Calu3 (cell line): Measurements from ENCODE around the gene GJA1. TPM values are rescaled to one million over a fixed set of nuclear protein-coding genes. Genes with fewer than 3 reads are reported as not detected.
"Not testable (repeated sequence)": the region's sequence is repeated elsewhere in the genome, so short reads cannot be mapped to it uniquely, and the experiment has no call there.

Experiments used
- BruUV-seq: library from RNA; stranded (reverse); fragments of 400-500 nt; replicated peaks from 2 replicates; lab custom pipeline; 2021; lab: Mats Ljungman, UMichigan
- CTCF ChIA-PET: fragments of 300-600 bp; sonication (Branson Sonifier 250); formaldehyde crosslinking; loops from one replicate; lab custom pipeline; 2022; ENCODE audit warnings: antibody characterized with exemption; lab: Charles Lee
- DNase-seq: peaks from one replicate; pipeline ENCODE4 v3.0.0; 2022
- H3K27ac Mint-ChIP-seq: one replicate; pipeline ENCODE4 v1.8.0; 2022; ENCODE audit warnings: mixed read lengths; ENCODE audit not compliant: unreplicated experiment
- H3K27me3 Mint-ChIP-seq: one replicate; pipeline ENCODE4 v1.8.0; 2022; ENCODE audit warnings: mixed read lengths; ENCODE audit not compliant: unreplicated experiment
- H3K36me3 Mint-ChIP-seq: one replicate; pipeline ENCODE4 v1.8.0; 2022; ENCODE audit warnings: mild to moderate bottlenecking, moderate library complexity, mixed read lengths; ENCODE audit not compliant: insufficient read depth, unreplicated experiment
- H3K4me1 Mint-ChIP-seq: one replicate; pipeline ENCODE4 v1.8.0; 2022; ENCODE audit warnings: mild to moderate bottlenecking, low read depth, mixed read lengths; ENCODE audit not compliant: unreplicated experiment
- H3K4me3 Mint-ChIP-seq: one replicate; pipeline ENCODE4 v1.8.0; 2022; ENCODE audit warnings: mild to moderate bottlenecking, low read depth, moderate library complexity, mixed read lengths; ENCODE audit not compliant: unreplicated experiment
- H3K9me3 Mint-ChIP-seq: one replicate; pipeline ENCODE4 v1.8.0; 2022; ENCODE audit warnings: low read depth, mixed read lengths; ENCODE audit not compliant: unreplicated experiment
- intact Hi-C: fragments of 100-400 bp; cut with micrococcal nuclease; formaldehyde crosslinking; loops from one replicate; pipeline ENCODE4 v1.10.0; 2022; ENCODE audit not compliant: unreplicated experiment
- total RNA-seq: library from RNA; stranded (reverse); gene quantifications from 2 replicates; pipeline ENCODE4 v1.2.3, GENCODE V29; 2022
- TF ChIP-seq, protein P1 (sequence below): fragments of 200-600 bp; IDR thresholded peaks from one replicate; pipeline ENCODE4 v1.8.0; 2022; ENCODE audit warnings: antibody characterized with exemption; ENCODE audit not compliant: unreplicated experiment

The GJA1 gene
- total RNA-seq, 1 experiment from 2014 or later = 211 TPM

DNA sequence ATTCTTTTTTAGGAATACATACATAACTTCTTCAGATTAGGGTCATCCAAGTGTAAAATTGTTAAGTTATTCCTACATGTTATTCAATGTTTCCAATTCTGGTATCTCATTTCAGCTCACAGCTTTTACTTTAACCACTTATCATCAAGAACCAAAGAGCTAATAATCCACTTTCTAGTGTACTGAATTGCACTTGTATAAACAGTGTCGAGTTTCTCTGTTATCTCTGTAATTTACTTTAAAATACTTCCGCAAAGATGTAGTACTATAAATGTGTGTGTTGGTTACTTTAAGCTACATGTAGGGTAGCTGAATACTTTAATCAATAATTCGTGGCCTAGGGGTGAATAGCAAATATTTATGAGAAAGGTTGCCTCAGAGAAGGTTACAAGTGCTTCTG is 8.8 kb upstream of the GJA1 start:
- intact Hi-C loops = loop anchor here (2.0 kb wide), 1 partner anchor 864 kb away; no protein-coding TSS in a partner anchor
- Mint-ChIP-seq H3K4me1 (peaks cover 10% of the 10 kb centered on the region), H3K4me3 (no peak overlapping the region), H3K36me3 (no peaks in the 10 kb centered on the region), H3K27ac (no peak overlapping the region), H3K27me3 (no peaks in the 10 kb centered on the region), H3K9me3 (no peaks in the 10 kb centered on the region)
- no peak for DNase-seq
- TF ChIP-seq, protein P1, sequence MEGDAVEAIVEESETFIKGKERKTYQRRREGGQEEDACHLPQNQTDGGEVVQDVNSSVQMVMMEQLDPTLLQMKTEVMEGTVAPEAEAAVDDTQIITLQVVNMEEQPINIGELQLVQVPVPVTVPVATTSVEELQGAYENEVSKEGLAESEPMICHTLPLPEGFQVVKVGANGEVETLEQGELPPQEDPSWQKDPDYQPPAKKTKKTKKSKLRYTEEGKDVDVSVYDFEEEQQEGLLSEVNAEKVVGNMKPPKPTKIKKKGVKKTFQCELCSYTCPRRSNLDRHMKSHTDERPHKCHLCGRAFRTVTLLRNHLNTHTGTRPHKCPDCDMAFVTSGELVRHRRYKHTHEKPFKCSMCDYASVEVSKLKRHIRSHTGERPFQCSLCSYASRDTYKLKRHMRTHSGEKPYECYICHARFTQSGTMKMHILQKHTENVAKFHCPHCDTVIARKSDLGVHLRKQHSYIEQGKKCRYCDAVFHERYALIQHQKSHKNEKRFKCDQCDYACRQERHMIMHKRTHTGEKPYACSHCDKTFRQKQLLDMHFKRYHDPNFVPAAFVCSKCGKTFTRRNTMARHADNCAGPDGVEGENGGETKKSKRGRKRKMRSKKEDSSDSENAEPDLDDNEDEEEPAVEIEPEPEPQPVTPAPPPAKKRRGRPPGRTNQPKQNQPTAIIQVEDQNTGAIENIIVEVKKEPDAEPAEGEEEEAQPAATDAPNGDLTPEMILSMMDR = no peak
- CTCF ChIA-PET = interaction anchor here (0.7 kb wide), 1 partner anchor 871 kb away, joined by 4 read pairs; no protein-coding TSS in a partner anchor
- BruUV-seq = no TSS peak

DNA sequence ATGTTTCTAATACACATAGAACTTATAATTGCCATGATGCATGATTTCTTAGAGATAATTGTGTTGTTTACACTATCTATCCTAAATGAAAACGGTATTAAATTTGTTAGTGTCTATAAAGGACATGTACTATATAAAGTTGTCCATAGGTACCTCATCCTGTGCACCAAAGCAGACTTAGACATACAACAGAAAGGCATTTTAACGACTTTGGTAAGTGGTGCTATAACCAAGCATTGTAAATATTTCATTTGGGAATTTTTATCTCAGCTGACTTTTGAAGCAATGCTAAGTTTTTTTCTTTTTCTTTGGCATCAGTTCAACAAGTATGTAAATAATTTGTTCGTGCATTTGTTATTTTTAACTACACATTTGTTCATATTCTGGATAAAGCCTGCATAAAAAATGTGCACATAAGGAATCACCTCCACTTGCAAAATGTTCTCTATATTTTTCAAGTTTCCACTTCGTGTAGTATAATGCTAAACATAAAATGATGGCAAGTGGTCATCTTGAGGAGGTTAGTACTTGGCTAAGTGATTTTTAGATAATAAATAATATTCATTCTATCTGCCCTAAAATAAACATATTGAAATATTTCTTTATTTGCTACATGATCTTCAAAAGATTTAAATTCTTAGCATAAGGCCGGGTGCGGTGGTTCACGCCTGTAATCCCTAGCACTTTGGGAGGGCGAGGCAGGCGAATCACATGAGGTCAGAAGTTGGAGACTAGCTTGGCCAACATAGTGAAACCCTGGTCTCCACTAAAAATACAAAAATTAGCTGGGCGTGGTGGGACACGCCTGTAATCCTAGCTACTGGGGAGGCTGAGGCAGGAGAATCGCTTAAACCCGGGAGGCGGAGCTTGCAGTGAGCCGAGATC is 6.3 kb upstream of the GJA1 start:
- TF ChIP-seq, protein P1 = no peak
- BruUV-seq = no TSS peak
- Mint-ChIP-seq H3K4me1 (peaks cover 10% of the 10 kb centered on the region), H3K9me3 (no peaks in the 10 kb centered on the region), H3K36me3 (peaks cover 4% of the 10 kb centered on the region), H3K27ac (no peak overlapping the region), H3K27me3 (no peaks in the 10 kb centered on the region), H3K4me3 (no peak overlapping the region)
- CTCF ChIA-PET = no interaction called here
- intact Hi-C loops = no loop called here
- no peak for DNase-seq

DNA sequence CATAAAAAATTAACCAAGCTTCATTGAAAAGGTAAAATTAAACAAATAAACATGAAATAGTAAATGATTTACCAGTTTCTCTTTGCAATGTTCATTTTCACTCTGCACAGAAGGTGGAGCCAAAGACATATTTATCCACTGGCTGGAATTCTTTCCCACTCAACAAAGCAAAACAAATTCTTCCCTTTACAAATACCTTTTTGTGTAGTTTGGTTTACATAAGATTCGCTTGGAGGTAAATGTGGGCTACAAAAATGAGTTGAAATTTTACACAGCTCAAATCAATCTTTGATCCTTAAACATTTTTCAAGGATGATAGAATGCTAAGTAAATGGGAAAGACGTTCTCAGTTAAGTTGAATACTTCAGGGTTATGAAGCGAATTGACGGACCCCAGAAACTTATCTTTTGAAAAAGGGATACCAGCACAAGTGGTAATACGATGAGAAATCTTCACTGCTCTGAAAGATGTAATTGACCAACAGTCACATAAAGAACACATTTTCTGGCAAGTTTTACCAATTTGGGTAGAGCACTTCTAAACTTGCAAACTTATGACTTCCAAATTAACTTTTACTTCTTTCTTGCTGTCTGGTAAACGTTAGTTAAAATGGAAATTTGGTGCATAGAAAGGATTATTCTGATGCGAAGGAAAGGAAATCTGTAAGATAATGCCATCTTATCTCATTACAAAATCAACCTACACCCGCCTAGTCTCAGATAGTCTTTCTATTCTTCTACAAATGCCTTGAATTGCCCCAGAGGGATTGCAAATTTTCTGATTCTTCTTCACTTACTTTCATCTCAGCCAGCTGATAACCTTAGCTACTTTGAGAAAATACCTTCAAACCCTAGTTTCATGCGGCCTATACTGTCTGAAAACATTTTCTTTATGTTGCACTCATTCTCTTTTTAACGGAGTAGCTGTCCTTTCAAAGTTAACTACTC is 4.7 kb upstream of the GJA1 start:
- Mint-ChIP-seq H3K4me3 (no peak overlapping the region), H3K9me3 (no peaks in the 10 kb centered on the region), H3K4me1 (peaks cover 27% of the 10 kb centered on the region), H3K27ac (peak overlapping the region; percentile 7), H3K36me3 (peaks cover 10% of the 10 kb centered on the region), H3K27me3 (no peaks in the 10 kb centered on the region)
- CTCF ChIA-PET = interaction anchor here (0.7 to 1.2 kb wide), 8 partner anchors 8 to 754 kb away, joined by 3 to 9 read pairs (median 3); no protein-coding TSS in a partner anchor
- DNase-seq = peak; percentile 23
- intact Hi-C loops = loop anchor here (1.0 to 10.0 kb wide), 6 partner anchors 184 to 942 kb away; no protein-coding TSS in a partner anchor
- TF ChIP-seq, protein P1 = no peak
- no TSS peak for BruUV-seq

DNA sequence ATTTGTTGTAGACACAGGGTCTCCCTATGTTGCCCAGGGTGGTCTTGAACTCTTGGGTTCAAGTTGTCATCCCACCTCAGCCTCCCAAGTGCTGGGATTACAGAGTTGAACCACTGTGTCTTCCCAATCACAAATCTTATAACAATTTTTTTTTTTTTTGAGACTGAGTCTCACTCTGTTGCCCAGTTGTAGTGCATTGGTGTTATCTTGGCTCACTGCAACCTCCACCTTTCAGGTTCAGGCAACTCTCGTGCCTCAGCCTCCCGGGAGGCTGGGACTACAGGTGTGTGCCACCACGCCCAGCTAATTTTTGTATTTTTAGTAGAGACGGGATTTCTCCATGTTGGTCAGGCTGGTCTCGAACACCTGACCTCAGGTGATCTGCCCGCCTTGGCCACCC is 3.7 kb upstream of the GJA1 start:
- not testable (repeated sequence) for H3K27me3 Mint-ChIP-seq, DNase-seq, H3K9me3 Mint-ChIP-seq, H3K27ac Mint-ChIP-seq, BruUV-seq, H3K4me3 Mint-ChIP-seq
- intact Hi-C loops = loop anchor here (2.0 to 10.0 kb wide), 2 partner anchors 183 to 263 kb away; no protein-coding TSS in a partner anchor
- CTCF ChIA-PET = interaction anchor here (0.7 to 1.2 kb wide), 2 partner anchors 418 to 753 kb away, joined by 3 read pairs; no protein-coding TSS in a partner anchor
- peaks cover 18% of the 10 kb centered on the region for H3K36me3 Mint-ChIP-seq
- H3K4me1 Mint-ChIP-seq = peaks cover 27% of the 10 kb centered on the region
